Colonic mucosa (tissue), 4 donors: Measurements from ENCODE around the gene CALU. TPM values are rescaled to one million over a fixed set of nuclear protein-coding genes. Genes with fewer than 3 reads are reported as not detected.

Source experiments
- DNase-seq: peaks from one replicate; pipeline ENCODE4 v3.0.0-alpha.2; 2020
- H3K27ac ChIP-seq: fragments of 200-600 bp; one replicate; pipeline ENCODE4 v1.8.0; 2021
- H3K27me3 ChIP-seq: fragments of 200-600 bp; one replicate; pipeline ENCODE4 v1.8.0; 2021
- H3K36me3 ChIP-seq: fragments of 200-600 bp; one replicate; pipeline ENCODE4 v1.8.0; 2021
- H3K4me1 ChIP-seq: fragments of 200-600 bp; one replicate; pipeline ENCODE4 v1.8.0; 2021; ENCODE audit warnings: mild to moderate bottlenecking
- H3K4me3 ChIP-seq: fragments of 200-600 bp; one replicate; pipeline ENCODE4 v1.8.0; 2021
- H3K9ac ChIP-seq, 2 donors: one replicate each; pipeline ENCODE4 v1.7.0; 2013; ENCODE audit warnings: control low read depth in 2 of 2, low read depth in 2 of 2, low read length in 2 of 2
- H3K9me3 ChIP-seq: fragments of 200-600 bp; one replicate; pipeline ENCODE4 v1.8.0; 2021
- CTCF ChIP-seq: fragments of 200-600 bp; IDR thresholded peaks from one replicate; pipeline ENCODE4 v1.8.0; 2022; ENCODE audit warnings: antibody characterized with exemption, mild to moderate bottlenecking
- intact Hi-C: fragments of 100-400 bp; cut with DNase I; formaldehyde crosslinking; loops from one replicate; pipeline ENCODE4 v1.14.1; 2022
- total RNA-seq, 2 donors: library from RNA; stranded (reverse); fragmentation: NEBNext Ultra II Directional in 1 of 2; extraction: Animal tissue kit (Norgen Biotek cat#: 25700) in 1 of 2; gene quantifications; one replicate each; pipeline ENCODE4 v1.2.1, GENCODE V29; 2021
- donor health status: healthy.
- donor health status: DM: no; HTN: no; CAD: no.
- donor health status: DM: no; HTN: no; CAD: no.

The CALU gene
- total RNA-seq, 2 donors from 2014 or later: 47.9 to 63.8 TPM

GRCh38 chr7:128705891-128706333 lies 33.2 kb upstream of the CALU start:
- Histone ChIP-seq H3K27ac (no peak overlapping the region), H3K4me1 (no peaks in the 10 kb centered on the region), H3K27me3 (no peaks in the 10 kb centered on the region), H3K36me3 (no peaks in the 10 kb centered on the region), H3K9ac (no peak overlapping the region), H3K4me3 (no peak overlapping the region), H3K9me3 (no peaks in the 10 kb centered on the region)
- intact Hi-C loops: no loop called here
- no peak for DNase-seq
- no peak for TF ChIP-seq CTCF

- no peaks in the 10 kb centered on the region for H3K9me3 ChIP-seq
- no peaks in the 10 kb centered on the region for H3K4me1 ChIP-seq
- DNase-seq: no peak
- H3K9ac ChIP-seq: no peak overlapping the region
- no peak overlapping the region for H3K27ac ChIP-seq
- intact Hi-C loops: no loop called here
- H3K4me3 ChIP-seq: no peak overlapping the region
- no peak for TF ChIP-seq CTCF
- H3K27me3 ChIP-seq: no peaks in the 10 kb centered on the region
- no peaks in the 10 kb centered on the region for H3K36me3 ChIP-seq
Observed at GRCh38 chr7:128707752-128708151, 31.4 kb upstream of the CALU start.

- Histone ChIP-seq H3K4me3 (no peak overlapping the region), H3K27ac (no peak overlapping the region), H3K9ac (no peak overlapping the region), H3K4me1 (no peaks in the 10 kb centered on the region), H3K9me3 (no peaks in the 10 kb centered on the region), H3K27me3 (no peaks in the 10 kb centered on the region), H3K36me3 (no peaks in the 10 kb centered on the region)
- intact Hi-C loops: no loop called here
- DNase-seq: no peak
- no peak for TF ChIP-seq CTCF
Observed at GRCh38 chr7:128708235-128708634, 30.9 kb upstream of the CALU start.

GRCh38 chr7:128708824-128709223 lies 30.3 kb upstream of the CALU start:
- no peak for DNase-seq
- no peaks in the 10 kb centered on the region for H3K36me3 ChIP-seq
- H3K27ac ChIP-seq: no peak overlapping the region
- H3K9me3 ChIP-seq: no peaks in the 10 kb centered on the region
- H3K9ac ChIP-seq: no peak overlapping the region
- no peaks in the 10 kb centered on the region for H3K27me3 ChIP-seq
- intact Hi-C loops: no loop called here
- no peaks in the 10 kb centered on the region for H3K4me1 ChIP-seq
- no peak for TF ChIP-seq CTCF
- no peak overlapping the region for H3K4me3 ChIP-seq

GRCh38 chr7:128710481-128710880 lies 28.7 kb upstream of the CALU start:
- DNase-seq: no peak
- no peak overlapping the region for H3K27ac ChIP-seq
- no peaks in the 10 kb centered on the region for H3K4me1 ChIP-seq
- TF ChIP-seq CTCF: no peak
- no peaks in the 10 kb centered on the region for H3K36me3 ChIP-seq
- H3K9ac ChIP-seq: no peak overlapping the region
- H3K4me3 ChIP-seq: no peak overlapping the region
- H3K9me3 ChIP-seq: no peaks in the 10 kb centered on the region
- intact Hi-C loops: no loop called here
- H3K27me3 ChIP-seq: no peaks in the 10 kb centered on the region

- no peaks in the 10 kb centered on the region for H3K4me1 ChIP-seq
- intact Hi-C loops: no loop called here
- H3K36me3 ChIP-seq: no peaks in the 10 kb centered on the region
- H3K9me3 ChIP-seq: no peaks in the 10 kb centered on the region
- TF ChIP-seq CTCF: no peak
- H3K27me3 ChIP-seq: no peaks in the 10 kb centered on the region
- no peak for DNase-seq
- no peak overlapping the region for H3K9ac ChIP-seq
- no peak overlapping the region for H3K4me3 ChIP-seq
- H3K27ac ChIP-seq: no peak overlapping the region
Observed at GRCh38 chr7:128713794-128714193, 25.4 kb upstream of the CALU start.
